WTC11 (cell line): ENCODE results near the gene PUM1.

Source experiments
- USF1 ChIP-seq: sonication (generic); formaldehyde crosslinking; IDR thresholded peaks from 2 replicates; pipeline ENCODE4 v1.8.0; 2022; ENCODE audit warnings: mild to moderate bottlenecking, missing genetic modification reagents
- TF ChIP-seq, protein P1 (sequence below): fragments of 200-600 bp; IDR thresholded peaks from 2 replicates; pipeline ENCODE4 v1.8.0; 2022; ENCODE audit warnings: antibody characterized with exemption
- TF ChIP-seq, protein P2 (sequence below): sonication (generic); formaldehyde crosslinking; IDR thresholded peaks from 2 replicates; pipeline ENCODE4 v1.8.0; 2022; ENCODE audit warnings: mild to moderate bottlenecking, missing genetic modification reagents
- TF ChIP-seq, protein P3 (sequence below): sonication (generic); formaldehyde crosslinking; IDR thresholded peaks from 2 replicates; pipeline ENCODE4 v1.8.1; 2023; ENCODE audit warnings: mild to moderate bottlenecking, missing genetic modification reagents
- TF ChIP-seq, protein P4 (sequence below): sonication (generic); formaldehyde crosslinking; IDR thresholded peaks from 2 replicates; pipeline ENCODE4 v1.8.1; 2023; ENCODE audit warnings: mild to moderate bottlenecking, missing genetic modification reagents, moderate library complexity

DNA sequence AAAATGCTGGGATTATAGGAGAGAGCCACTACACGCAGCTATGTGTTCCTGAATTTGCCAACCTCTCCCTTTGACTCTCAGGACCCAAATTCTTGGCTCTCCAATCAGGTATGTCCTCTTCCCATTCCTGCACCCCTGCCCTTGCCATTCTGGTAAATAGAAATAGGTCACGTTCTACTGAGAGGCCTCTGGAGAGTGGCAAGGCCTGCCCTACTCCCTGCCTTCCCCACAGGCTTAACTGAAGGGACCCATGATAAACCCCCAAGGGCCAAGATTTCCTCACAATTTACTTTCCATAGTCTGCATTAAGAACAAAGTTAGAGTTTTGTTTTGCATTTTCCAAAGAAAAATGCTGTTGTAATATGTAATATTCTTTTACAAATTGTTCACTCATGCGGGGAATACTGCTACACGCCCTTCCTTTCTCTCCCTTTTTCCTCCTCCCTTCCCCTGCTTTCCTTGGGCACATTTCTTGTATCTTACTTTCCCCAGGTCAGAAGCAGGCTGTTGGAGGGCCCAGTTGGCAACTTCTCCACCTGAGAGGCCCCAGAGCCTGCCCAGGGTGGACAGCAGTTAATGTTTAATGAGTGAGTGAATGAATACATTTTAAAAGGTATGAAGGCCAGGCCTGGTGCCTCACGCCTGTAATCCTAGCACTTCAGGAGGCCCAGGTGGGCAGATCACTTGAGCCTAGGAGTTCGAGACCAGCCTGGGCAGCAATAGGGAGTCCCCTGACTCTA is 33.9 kb upstream of the PUM1 start:
- TF ChIP-seq, protein P1, sequence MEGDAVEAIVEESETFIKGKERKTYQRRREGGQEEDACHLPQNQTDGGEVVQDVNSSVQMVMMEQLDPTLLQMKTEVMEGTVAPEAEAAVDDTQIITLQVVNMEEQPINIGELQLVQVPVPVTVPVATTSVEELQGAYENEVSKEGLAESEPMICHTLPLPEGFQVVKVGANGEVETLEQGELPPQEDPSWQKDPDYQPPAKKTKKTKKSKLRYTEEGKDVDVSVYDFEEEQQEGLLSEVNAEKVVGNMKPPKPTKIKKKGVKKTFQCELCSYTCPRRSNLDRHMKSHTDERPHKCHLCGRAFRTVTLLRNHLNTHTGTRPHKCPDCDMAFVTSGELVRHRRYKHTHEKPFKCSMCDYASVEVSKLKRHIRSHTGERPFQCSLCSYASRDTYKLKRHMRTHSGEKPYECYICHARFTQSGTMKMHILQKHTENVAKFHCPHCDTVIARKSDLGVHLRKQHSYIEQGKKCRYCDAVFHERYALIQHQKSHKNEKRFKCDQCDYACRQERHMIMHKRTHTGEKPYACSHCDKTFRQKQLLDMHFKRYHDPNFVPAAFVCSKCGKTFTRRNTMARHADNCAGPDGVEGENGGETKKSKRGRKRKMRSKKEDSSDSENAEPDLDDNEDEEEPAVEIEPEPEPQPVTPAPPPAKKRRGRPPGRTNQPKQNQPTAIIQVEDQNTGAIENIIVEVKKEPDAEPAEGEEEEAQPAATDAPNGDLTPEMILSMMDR = no peak
- no peak for TF ChIP-seq USF1 (CRISPR knock-in tag)
- TF ChIP-seq, protein P2, sequence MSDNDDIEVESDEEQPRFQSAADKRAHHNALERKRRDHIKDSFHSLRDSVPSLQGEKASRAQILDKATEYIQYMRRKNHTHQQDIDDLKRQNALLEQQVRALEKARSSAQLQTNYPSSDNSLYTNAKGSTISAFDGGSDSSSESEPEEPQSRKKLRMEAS (CRISPR knock-in tag) = no peak
- TF ChIP-seq, protein P3, sequence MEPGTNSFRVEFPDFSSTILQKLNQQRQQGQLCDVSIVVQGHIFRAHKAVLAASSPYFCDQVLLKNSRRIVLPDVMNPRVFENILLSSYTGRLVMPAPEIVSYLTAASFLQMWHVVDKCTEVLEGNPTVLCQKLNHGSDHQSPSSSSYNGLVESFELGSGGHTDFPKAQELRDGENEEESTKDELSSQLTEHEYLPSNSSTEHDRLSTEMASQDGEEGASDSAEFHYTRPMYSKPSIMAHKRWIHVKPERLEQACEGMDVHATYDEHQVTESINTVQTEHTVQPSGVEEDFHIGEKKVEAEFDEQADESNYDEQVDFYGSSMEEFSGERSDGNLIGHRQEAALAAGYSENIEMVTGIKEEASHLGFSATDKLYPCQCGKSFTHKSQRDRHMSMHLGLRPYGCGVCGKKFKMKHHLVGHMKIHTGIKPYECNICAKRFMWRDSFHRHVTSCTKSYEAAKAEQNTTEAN (CRISPR knock-in tag) = no peak
- TF ChIP-seq, protein P4, sequence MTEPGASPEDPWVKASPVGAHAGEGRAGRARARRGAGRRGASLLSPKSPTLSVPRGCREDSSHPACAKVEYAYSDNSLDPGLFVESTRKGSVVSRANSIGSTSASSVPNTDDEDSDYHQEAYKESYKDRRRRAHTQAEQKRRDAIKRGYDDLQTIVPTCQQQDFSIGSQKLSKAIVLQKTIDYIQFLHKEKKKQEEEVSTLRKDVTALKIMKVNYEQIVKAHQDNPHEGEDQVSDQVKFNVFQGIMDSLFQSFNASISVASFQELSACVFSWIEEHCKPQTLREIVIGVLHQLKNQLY (CRISPR knock-in tag) = no peak
